HCT116 (cell line): ENCODE measurements around the gene AOPEP.

Experiments used
- CTCF ChIP-seq, 3 experiments: fragments of 200-600 bp in 1 of 3; sonication (generic) in 1 of 3; IDR thresholded peaks in 2 of 3; conservative IDR thresholded peaks in 1 of 3; 2 replicates each; pipeline ENCODE4 v1.5.1; 2012 to 2017; ENCODE audit warnings: low read depth in 2 of 3, low read length in 2 of 3, antibody characterized with exemption in 1 of 3, borderline replicate concordance in 1 of 3, control low read depth in 1 of 3, mild to moderate bottlenecking in 1 of 3, mixed read lengths in 1 of 3, mixed run types in 1 of 3, moderate library complexity in 1 of 3; ENCODE audit not compliant: insufficient read depth in 1 of 3
- SIN3A ChIP-seq: IDR thresholded peaks from 2 replicates; pipeline ENCODE4 v1.6.1; 2012; ENCODE audit warnings: low read depth

- TF ChIP-seq SIN3A (no peak), CTCF (IDR thresholded peaks at IDR 0.05 in 2 of 3, conservative IDR thresholded peaks at IDR 0.05 in 1 of 3; ENCODE audit: borderline replicate concordance in 1 of 3, insufficient read depth in 1 of 3, low read depth in 2 of 3, low read length in 2 of 3) (no peak)
Observed at GRCh38 chr9:94996641-94997040, 270.1 kb downstream of the AOPEP start.
